ENCODE measurements around the gene NAT8L.

NAT8L gene

DNA sequence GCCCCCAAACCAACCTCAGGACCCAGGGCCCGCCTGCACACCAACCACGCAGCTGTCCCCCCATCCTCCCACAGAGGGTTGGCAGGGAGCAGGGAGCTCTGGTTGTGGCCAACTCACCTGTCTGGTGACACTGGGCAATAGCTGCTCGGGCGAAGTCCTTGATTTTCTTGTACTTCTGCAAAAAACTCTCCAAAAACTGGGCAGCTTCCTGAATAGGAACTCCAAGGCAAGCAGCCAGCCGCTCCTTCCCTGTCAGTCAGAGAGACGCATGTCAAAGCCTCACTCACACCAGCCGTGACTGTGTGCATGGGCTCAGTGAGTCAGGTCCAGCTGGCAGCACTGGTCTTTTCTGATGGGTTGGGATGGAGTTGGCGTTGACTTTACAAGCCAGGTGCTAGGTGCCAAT, 26.4 kb downstream of the NAT8L start:
- Histone ChIP-seq H3K9me3 (ENCODE audit: severe bottlenecking) (peaks cover 2% of the 10 kb centered on the region), H3K27me3 (ENCODE audit: insufficient read depth, low read depth, severe bottlenecking) (no peaks in the 10 kb centered on the region), H3K4me3 (ENCODE audit: low read depth, low read length) (no peak overlapping the region), H3K27ac (no peak overlapping the region), H3K36me3 (no peaks in the 10 kb centered on the region)
- DNase-seq = peak; percentile 5
- TF ChIP-seq, protein P1, sequence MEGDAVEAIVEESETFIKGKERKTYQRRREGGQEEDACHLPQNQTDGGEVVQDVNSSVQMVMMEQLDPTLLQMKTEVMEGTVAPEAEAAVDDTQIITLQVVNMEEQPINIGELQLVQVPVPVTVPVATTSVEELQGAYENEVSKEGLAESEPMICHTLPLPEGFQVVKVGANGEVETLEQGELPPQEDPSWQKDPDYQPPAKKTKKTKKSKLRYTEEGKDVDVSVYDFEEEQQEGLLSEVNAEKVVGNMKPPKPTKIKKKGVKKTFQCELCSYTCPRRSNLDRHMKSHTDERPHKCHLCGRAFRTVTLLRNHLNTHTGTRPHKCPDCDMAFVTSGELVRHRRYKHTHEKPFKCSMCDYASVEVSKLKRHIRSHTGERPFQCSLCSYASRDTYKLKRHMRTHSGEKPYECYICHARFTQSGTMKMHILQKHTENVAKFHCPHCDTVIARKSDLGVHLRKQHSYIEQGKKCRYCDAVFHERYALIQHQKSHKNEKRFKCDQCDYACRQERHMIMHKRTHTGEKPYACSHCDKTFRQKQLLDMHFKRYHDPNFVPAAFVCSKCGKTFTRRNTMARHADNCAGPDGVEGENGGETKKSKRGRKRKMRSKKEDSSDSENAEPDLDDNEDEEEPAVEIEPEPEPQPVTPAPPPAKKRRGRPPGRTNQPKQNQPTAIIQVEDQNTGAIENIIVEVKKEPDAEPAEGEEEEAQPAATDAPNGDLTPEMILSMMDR (IDR thresholded peaks at IDR 0.05; ENCODE audit: low read depth, low read length) = no peak

DNA sequence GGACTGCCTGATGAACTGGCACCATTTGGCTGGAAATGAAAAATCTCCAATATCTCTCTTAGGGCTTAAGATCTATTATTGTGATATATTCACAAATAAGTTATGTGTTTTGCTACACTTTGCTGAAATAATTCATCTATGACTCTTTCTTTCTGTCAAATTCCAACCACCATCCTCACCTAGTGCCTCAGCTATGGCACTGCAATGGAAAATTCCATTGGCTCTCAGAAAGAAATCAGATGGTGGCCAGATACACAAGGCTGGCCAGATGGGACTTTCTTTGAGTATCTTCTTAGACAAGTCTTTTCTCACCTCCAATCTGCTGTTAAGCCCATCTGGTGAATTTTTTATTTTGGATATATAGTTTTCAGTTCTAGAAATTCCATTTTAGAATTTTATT, 28.0 kb downstream of the NAT8L start:
- Histone ChIP-seq H3K4me3 (ENCODE audit: low read depth, low read length) (no peak overlapping the region), H3K9me3 (ENCODE audit: severe bottlenecking) (peaks cover 2% of the 10 kb centered on the region), H3K27ac (no peak overlapping the region), H3K36me3 (no peaks in the 10 kb centered on the region), H3K27me3 (ENCODE audit: insufficient read depth, low read depth, severe bottlenecking) (no peaks in the 10 kb centered on the region)
- no peak for DNase-seq
- TF ChIP-seq, protein P1 (IDR thresholded peaks at IDR 0.05; ENCODE audit: low read depth, low read length) = no peak

DNA sequence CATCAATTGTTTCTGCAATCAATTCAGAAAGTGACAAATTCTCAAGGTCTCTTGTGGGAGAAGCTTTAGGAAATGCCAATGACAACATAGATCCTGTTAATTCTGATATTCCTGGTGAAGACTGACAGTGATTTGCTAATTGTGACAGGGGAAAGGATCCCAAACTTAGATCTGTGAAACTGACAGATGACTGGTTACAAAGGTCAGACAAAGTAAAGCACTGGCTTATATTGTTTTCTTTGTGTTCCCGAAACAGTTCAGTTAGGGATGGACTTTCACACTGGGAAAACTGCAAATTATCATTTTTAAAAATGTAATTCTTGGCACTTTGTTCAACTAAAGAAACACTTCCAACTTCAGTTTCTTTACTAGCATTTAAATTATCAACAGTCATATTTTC, 30.1 kb downstream of the NAT8L start:
- Histone ChIP-seq H3K4me3 (ENCODE audit: low read depth, low read length) (no peak overlapping the region), H3K27me3 (ENCODE audit: insufficient read depth, low read depth, severe bottlenecking) (no peaks in the 10 kb centered on the region), H3K9me3 (ENCODE audit: severe bottlenecking) (peaks cover 2% of the 10 kb centered on the region), H3K36me3 (no peaks in the 10 kb centered on the region), H3K27ac (no peak overlapping the region)
- TF ChIP-seq, protein P1 (IDR thresholded peaks at IDR 0.05; ENCODE audit: low read depth, low read length) = no peak
- no peak for DNase-seq

DNA sequence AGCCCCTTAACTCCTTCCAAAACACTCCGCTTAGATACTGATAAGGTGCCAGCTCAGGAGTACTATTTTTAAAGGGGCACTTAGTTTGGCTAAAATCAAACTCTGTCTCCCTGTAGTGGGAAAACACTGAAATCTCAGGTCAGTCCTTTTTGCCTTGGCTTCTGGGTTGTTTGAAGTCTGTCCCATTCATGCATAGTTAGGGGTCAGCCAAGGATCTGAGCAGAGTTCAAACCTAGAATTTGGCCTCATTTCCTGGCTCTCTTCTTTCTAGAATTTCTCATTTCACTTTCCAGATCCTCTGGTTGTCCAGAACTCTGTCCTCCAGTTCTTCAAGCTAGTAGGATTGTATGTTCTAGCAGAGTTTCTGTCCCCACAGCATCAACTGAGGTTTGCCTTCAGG, 31.5 kb downstream of the NAT8L start:
- TF ChIP-seq, protein P1 (IDR thresholded peaks at IDR 0.05; ENCODE audit: low read depth, low read length) = no peak
- no peak for DNase-seq
- Histone ChIP-seq H3K36me3 (no peaks in the 10 kb centered on the region), H3K4me3 (ENCODE audit: low read depth, low read length) (no peak overlapping the region), H3K9me3 (ENCODE audit: severe bottlenecking) (peaks cover 2% of the 10 kb centered on the region), H3K27ac (no peak overlapping the region), H3K27me3 (ENCODE audit: insufficient read depth, low read depth, severe bottlenecking) (no peaks in the 10 kb centered on the region)

DNA sequence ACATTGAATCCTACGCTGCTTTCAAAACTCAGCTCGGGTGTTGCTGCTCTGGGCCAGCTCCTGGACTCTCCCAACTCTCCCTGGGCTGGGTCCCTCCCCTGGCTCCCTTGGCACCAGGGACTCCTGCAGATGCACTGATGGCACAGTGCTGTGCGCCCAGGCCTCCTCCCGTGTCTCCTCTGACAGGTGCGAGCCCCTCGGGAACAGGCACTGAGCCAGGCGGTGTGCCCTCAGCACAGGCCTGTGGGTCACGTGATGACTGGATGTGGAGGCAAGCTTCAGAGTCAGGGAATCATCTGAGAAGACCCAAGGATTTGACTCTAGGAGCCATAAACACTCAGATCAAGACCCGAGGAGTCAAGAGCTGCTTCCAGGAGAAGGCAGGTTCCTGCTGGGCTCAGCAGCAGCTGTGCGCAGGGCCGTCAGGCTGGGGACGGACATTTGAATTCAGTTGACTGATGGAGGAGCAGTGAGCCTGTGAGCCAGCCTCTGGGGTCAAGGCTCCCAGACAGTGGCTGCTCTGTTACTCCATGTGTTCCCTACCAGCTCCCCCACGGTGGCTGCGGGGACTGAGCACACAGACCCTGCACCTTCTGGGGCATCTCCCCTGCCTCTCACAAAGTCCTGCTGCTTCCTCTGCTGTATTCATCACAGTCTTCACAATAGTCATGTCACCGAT, 33.0 kb downstream of the NAT8L start:
- no peak for DNase-seq
- Histone ChIP-seq H3K4me3 (ENCODE audit: low read depth, low read length) (no peak overlapping the region), H3K27me3 (ENCODE audit: insufficient read depth, low read depth, severe bottlenecking) (no peaks in the 10 kb centered on the region), H3K27ac (no peak overlapping the region), H3K36me3 (no peaks in the 10 kb centered on the region), H3K9me3 (ENCODE audit: severe bottlenecking) (peaks cover 9% of the 10 kb centered on the region)
- TF ChIP-seq, protein P1 (IDR thresholded peaks at IDR 0.05; ENCODE audit: low read depth, low read length) = no peak

DNA sequence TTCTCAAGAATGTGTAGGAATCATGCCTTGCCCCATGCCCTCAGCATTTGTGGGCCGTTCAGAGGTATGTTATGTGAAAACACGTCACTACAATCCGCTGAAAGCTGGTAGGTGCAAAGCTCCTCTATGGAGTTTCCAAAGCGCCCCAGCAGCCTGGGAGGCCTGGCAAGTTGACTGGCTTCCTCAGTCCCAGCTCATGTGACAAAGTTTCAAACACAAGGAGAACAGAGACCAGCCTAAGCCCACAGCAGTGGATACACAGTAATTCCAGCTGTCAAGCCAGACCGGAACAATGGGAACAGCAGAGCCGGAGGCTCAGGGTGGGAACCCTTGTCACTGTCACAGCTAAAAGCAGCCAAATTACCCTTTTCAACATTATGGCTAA, 33.5 kb downstream of the NAT8L start:
- peaks cover 7% of the 10 kb centered on the region for H3K9me3 ChIP-seq (ENCODE audit: severe bottlenecking)
- H3K27ac ChIP-seq = no peak overlapping the region
- H3K27me3 ChIP-seq (ENCODE audit: insufficient read depth, low read depth, severe bottlenecking) = no peaks in the 10 kb centered on the region
- no peaks in the 10 kb centered on the region for H3K36me3 ChIP-seq
- no peak overlapping the region for H3K4me3 ChIP-seq (ENCODE audit: low read depth, low read length)
- no peak for DNase-seq
- TF ChIP-seq, protein P1 (IDR thresholded peaks at IDR 0.05; ENCODE audit: low read depth, low read length) = no peak

Data from WERI-Rb-1 (cell line).